Prostate gland (tissue), 2 donors: ENCODE results near the gene PDE2A. TPM values are rescaled to one million over a fixed set of nuclear protein-coding genes. Genes with fewer than 3 reads are reported as not detected.
A peak's percentile ranks its signal among the peaks of the same experiment; 100 is the strongest.

Experiments
- DNase-seq: peaks from one replicate; pipeline ENCODE4 v3.0.0-alpha.2; 2019; ENCODE audit warnings: low spot score
- H3K27ac ChIP-seq, 2 donors: fragments of 200-600 bp; sonication (generic); 2 replicates each; pipeline ENCODE4 v1.5.1; 2017 to 2019
- H3K27me3 ChIP-seq: fragments of 200-600 bp; sonication (generic); replicated peaks from 2 replicates; pipeline ENCODE4 v1.5.1; 2019; ENCODE audit not compliant: insufficient read depth
- H3K36me3 ChIP-seq, 2 donors: fragments of 200-600 bp; sonication (generic); 1 replicate in 1 of 2; 2 replicates in 1 of 2; pipeline versions ENCODE4 v1.5.1 to v1.8.1; 2017 to 2019
- H3K4me1 ChIP-seq: fragments of 200-600 bp; sonication (generic); replicated peaks from 2 replicates; pipeline ENCODE4 v1.5.1; 2019
- H3K4me3 ChIP-seq, 2 donors: fragments of 200-600 bp; sonication (generic); 2 replicates each; pipeline ENCODE4 v1.5.1; 2017 to 2019
- H3K9me3 ChIP-seq: fragments of 200-600 bp; sonication (generic); 2 replicates; pipeline ENCODE4 v1.5.1; 2017
- POLR2A ChIP-seq: fragments of 450-650 bp; IDR thresholded peaks from one replicate; pipeline ENCODE4 v1.6.1; 2016; ENCODE audit warnings: antibody characterized with exemption, mild to moderate bottlenecking
- POLR2AphosphoS5 ChIP-seq: sonication (generic); formaldehyde crosslinking; IDR thresholded peaks from one replicate; pipeline ENCODE4 v1.6.1; 2017; ENCODE audit warnings: antibody characterized with exemption
- WGBS: methylation state at CpG from one replicate; pipeline ENCODE4 v1.1.5; 2018; 5-methylcytosine and 5-hydroxymethylcytosine counted together
- intact Hi-C: fragments of 100-400 bp; cut with DNase I; formaldehyde crosslinking; loops from one replicate; pipeline ENCODE4 v1.14.2; 2022
- total RNA-seq, 2 donors: library from RNA; depleted of rRNA; stranded (reverse); fragments of >200 nt; gene quantifications; one replicate each; pipeline ENCODE4 v1.1.0, GENCODE V29; 2016
- TF ChIP-seq, protein P1 (sequence below), 4 experiments: fragments of 200-600 bp in 2 of 4; fragments of 450-650 bp in 2 of 4; sonication (generic) in 2 of 4; IDR thresholded peaks; 1 replicate in 3 of 4; 2 replicates in 1 of 4; pipeline ENCODE4 v1.5.1; 2016 to 2019; ENCODE audit warnings: antibody characterized with exemption in 4 of 4, mild to moderate bottlenecking in 2 of 4, moderate library complexity in 2 of 4

PDE2A gene
- total RNA-seq, 2 donors from 2014 or later = 24.2 to 47.7 TPM

GRCh38 chr11:72721276-72721675 is 47.1 kb upstream of the PDE2A start:
- no peaks in the 10 kb centered on the region for H3K36me3 ChIP-seq
- intact Hi-C loops = loop anchor here (5.0 kb wide), 1 partner anchor 91 kb away; the partner anchor contains the start of gene ATG16L2
- peaks cover 10% of the 10 kb centered on the region for H3K4me1 ChIP-seq
- H3K9me3 ChIP-seq = no peaks in the 10 kb centered on the region
- 5% methylated on average over 3 of the region's 3 CpGs for WGBS
- H3K4me3 ChIP-seq = peak overlapping the region; percentile 49 to 59
- no peaks in the 10 kb centered on the region for H3K27me3 ChIP-seq
- no peak for DNase-seq
- H3K27ac ChIP-seq = peak overlapping the region; percentile 82 to 89
- TF ChIP-seq POLR2AphosphoS5 = no peak
- TF ChIP-seq, protein P1, sequence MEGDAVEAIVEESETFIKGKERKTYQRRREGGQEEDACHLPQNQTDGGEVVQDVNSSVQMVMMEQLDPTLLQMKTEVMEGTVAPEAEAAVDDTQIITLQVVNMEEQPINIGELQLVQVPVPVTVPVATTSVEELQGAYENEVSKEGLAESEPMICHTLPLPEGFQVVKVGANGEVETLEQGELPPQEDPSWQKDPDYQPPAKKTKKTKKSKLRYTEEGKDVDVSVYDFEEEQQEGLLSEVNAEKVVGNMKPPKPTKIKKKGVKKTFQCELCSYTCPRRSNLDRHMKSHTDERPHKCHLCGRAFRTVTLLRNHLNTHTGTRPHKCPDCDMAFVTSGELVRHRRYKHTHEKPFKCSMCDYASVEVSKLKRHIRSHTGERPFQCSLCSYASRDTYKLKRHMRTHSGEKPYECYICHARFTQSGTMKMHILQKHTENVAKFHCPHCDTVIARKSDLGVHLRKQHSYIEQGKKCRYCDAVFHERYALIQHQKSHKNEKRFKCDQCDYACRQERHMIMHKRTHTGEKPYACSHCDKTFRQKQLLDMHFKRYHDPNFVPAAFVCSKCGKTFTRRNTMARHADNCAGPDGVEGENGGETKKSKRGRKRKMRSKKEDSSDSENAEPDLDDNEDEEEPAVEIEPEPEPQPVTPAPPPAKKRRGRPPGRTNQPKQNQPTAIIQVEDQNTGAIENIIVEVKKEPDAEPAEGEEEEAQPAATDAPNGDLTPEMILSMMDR (IDR thresholded peaks at IDR 0.05) = no peak
- TF ChIP-seq POLR2A = no peak

- peak overlapping the region; percentile 82 to 89 for H3K27ac ChIP-seq
- H3K27me3 ChIP-seq = no peaks in the 10 kb centered on the region
- peak overlapping the region; percentile 49 to 59 for H3K4me3 ChIP-seq
- H3K36me3 ChIP-seq = no peaks in the 10 kb centered on the region
- no peaks in the 10 kb centered on the region for H3K9me3 ChIP-seq
- 48% methylated on average over 4 of the region's 4 CpGs for WGBS
- no peak for DNase-seq
- intact Hi-C loops = loop anchor here (5.0 kb wide), 1 partner anchor 92 kb away; the partner anchor contains the start of gene ATG16L2
- TF ChIP-seq, protein P1 (IDR thresholded peaks at IDR 0.05) = no peak
- TF ChIP-seq POLR2A = no peak
- no peak for TF ChIP-seq POLR2AphosphoS5
- peaks cover 10% of the 10 kb centered on the region for H3K4me1 ChIP-seq
Observed at GRCh38 chr11:72720784-72721183, 46.6 kb upstream of the PDE2A start.

DNA sequence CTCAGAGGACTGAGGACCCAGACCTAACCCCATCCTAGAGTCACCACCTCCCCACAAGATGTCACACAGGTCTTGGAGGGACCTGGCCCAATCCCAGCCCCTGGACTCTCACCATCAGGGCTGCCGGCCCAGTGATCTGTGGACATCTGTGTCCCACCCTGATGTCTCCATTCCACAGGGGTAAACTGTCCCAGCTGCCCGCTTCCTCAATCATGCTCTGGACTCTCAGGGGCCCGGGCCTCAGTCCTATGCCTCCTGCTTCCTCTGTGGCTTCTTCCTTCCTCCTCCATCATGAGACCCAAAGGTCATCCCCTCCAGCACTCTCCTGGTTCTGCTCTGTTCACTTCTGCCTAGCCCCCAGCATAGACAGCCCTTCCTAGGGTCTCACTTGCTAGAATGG is 45.8 kb upstream of the PDE2A start:
- H3K36me3 ChIP-seq = no peaks in the 10 kb centered on the region
- H3K27me3 ChIP-seq = no peaks in the 10 kb centered on the region
- H3K27ac ChIP-seq = no peak overlapping the region
- DNase-seq = no peak
- peaks cover 10% of the 10 kb centered on the region for H3K4me1 ChIP-seq
- H3K9me3 ChIP-seq = no peaks in the 10 kb centered on the region
- TF ChIP-seq POLR2A = no peak
- TF ChIP-seq POLR2AphosphoS5 = no peak
- TF ChIP-seq, protein P1 (IDR thresholded peaks at IDR 0.05) = no peak
- WGBS = 51% methylated on average over 3 of the region's 3 CpGs
- H3K4me3 ChIP-seq = peak overlapping the region; percentile 49 to 59
- intact Hi-C loops = loop anchor here (5.0 kb wide), 1 partner anchor 92 kb away; the partner anchor contains the start of gene ATG16L2

DNA sequence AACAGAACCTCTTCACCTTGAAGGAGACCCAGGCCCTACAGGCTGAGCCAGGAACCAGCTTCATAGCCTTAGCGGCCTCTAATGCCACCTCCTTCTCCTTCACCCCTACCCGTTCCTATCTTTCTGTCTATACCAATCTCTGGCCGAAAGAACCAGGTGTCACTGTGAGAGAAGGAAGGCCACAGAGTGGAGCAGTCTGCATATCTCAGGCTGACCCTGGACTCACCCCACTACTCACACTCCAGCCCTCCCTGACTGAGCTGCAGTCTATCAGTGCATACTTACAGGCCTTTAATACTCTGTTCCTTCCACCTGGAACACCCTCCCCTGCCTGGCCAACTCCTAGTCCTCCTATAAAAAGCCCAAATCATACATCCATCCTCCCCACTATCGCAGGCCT is 45.3 kb upstream of the PDE2A start:
- H3K27ac ChIP-seq = no peak overlapping the region
- TF ChIP-seq, protein P1 (IDR thresholded peaks at IDR 0.05) = no peak
- TF ChIP-seq POLR2A (no peak), POLR2AphosphoS5 (no peak)
- H3K9me3 ChIP-seq = no peaks in the 10 kb centered on the region
- H3K36me3 ChIP-seq = no peaks in the 10 kb centered on the region
- peaks cover 10% of the 10 kb centered on the region for H3K4me1 ChIP-seq
- no peaks in the 10 kb centered on the region for H3K27me3 ChIP-seq
- 59% methylated on average over 4 of the region's 4 CpGs for WGBS
- intact Hi-C loops = no loop called here
- DNase-seq = no peak
- H3K4me3 ChIP-seq = no peak overlapping the region

DNA sequence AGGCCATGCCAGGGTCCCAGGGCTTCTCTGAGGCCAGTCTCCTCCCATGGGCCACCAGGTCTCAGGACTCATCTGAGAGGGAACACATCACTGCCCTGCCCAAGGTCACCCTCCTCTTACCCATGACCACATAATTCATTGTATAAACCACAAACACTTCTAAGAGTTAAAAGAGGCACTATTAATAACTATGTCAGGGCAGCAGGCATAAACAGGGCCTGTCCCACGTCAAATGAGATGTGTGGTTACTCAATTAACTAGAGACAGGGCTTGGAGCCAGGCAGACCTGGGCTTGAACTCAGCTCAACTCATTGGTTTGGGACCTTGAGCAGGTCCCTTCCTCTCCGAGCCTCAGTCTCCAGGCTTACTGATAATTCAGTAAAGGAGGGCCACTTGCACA is 44.9 kb upstream of the PDE2A start:
- intact Hi-C loops = no loop called here
- Histone ChIP-seq H3K27ac (no peak overlapping the region), H3K27me3 (no peaks in the 10 kb centered on the region), H3K9me3 (no peaks in the 10 kb centered on the region), H3K4me3 (no peak overlapping the region), H3K36me3 (no peaks in the 10 kb centered on the region), H3K4me1 (peaks cover 10% of the 10 kb centered on the region)
- WGBS = 41% methylated on average over 2 of the region's 2 CpGs
- TF ChIP-seq, protein P1 (IDR thresholded peaks at IDR 0.05) = no peak
- no peak for TF ChIP-seq POLR2A
- TF ChIP-seq POLR2AphosphoS5 = no peak
- DNase-seq = no peak
